Astrocyte of the hippocampus (primary cell): ENCODE measurements around the gene NUBPL.
"Not testable (repeated sequence)": the region's sequence is repeated elsewhere in the genome, so short reads cannot be mapped to it uniquely, and the experiment has no call there.

ENCODE experiments used
- DNase-seq: peaks from one replicate; pipeline ENCODE4 v3.0.0; 2011; ENCODE audit warnings: low read depth, low spot score

NUBPL gene

DNA sequence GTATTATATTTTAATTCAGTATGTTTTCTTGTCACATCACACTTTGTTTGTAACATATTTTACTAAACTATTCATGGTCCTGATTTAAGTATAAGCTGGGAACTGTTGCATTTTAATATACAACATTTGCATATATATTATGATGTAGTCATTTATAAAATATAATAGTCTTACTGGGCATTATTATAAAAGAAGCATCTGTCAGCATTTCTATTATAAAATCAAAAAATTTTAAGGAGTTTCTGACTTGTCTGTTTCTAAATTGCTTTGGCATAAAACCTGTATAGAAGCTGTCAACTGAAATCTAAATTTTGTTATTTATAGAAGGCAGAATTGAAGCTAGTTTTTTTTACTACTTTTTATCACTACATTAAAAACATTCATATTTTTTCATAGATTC lies 166.6 kb downstream of the NUBPL start:
- no peak for DNase-seq

DNA sequence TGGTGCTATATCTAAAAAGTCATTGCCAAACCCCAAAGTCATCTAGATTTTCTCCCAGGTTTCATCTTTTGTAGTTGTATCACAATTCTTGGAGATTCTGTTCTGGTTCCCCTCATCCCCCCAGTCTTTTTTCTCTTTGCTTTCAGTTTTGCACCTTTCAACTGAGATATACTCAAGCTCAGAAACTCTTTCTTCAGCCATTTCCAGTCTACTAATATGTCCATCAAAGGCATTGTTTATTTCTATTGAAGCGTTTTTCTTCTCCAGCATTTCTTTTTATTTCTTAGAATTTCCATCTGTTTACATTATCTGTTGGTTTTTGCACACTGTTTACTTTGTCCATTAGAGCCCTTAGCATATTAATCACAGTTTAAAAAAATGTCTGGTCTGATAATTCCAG lies 179.5 kb downstream of the NUBPL start:
- no peak for DNase-seq

DNA sequence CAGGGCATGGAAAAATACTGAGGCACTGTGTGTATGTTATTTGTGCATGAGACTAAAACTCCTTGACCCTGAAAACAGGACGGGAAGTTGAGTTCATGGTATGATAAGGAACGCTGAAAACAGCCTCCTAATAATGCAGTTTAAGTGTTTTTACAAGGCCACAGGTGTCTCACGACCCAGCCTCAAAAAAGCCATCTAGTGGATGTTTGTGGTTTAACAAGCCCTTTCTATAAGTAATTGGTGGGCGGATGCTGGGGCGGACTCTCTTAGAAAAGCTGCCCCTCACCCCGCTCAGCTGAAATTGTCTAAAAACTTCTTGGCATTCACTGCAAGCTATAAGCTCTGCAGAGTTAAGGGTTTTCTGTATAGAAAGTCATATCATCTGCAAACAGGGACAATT lies 184.5 kb downstream of the NUBPL start:
- DNase-seq, result no peak

DNA sequence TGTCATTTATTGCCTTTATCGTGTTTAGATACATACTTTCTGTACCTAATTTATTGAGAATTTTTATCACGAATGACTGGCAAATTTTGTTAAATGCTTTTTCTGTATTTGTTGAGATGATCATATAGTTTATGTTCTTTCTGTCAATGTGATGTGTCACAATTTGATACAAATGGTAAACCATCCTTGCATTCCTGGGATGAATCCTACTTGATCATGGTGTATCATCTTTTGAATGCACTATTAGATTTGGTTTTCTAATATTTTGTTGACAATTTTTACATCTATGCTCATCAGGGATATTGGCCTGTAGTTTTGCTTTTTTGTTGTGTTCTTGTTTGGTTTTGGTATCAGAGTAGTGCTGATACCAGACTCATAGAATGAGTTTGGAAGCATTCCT lies 185.1 kb downstream of the NUBPL start:
- DNase-seq, result no peak

DNA sequence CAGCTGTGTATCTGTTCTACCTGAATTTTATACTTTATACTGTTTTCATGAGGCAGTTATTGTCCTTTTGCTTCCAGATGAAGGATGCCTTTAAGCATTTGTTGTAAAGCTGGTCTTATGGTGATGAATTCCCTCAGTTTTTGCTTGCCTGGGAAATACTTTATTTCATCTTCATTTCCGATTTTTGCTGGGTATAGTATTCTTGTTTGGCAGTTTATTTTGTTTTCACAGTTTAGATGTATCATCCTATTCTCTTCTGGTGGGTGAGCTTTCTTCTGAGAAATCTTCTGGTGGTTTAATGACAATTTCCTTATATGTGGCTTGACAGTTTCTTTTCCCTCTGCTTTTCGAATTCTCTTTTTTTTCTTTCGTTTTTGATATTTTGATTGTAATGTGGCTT lies 188.1 kb downstream of the NUBPL start:
- no peak for DNase-seq

DNA sequence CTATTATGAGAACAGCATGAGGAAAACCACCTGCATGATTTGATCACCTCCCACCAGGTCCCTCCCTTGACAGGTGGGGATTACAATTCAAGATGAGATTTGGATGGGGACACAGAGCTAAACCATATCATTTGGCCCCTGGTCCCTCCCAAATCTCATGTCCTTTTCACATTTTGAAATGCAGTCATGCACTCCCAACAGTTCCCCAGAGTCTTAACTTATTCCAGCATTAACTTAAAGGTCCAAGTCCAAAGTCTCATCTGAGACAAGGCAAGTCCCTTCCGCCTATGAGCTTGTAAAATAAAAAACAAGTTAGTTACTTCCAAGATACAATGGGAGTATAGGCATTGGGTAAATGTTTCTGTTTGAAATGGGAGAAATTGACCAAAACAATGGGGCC lies 189.8 kb downstream of the NUBPL start:
- DNase-seq, result not testable (repeated sequence)

DNA sequence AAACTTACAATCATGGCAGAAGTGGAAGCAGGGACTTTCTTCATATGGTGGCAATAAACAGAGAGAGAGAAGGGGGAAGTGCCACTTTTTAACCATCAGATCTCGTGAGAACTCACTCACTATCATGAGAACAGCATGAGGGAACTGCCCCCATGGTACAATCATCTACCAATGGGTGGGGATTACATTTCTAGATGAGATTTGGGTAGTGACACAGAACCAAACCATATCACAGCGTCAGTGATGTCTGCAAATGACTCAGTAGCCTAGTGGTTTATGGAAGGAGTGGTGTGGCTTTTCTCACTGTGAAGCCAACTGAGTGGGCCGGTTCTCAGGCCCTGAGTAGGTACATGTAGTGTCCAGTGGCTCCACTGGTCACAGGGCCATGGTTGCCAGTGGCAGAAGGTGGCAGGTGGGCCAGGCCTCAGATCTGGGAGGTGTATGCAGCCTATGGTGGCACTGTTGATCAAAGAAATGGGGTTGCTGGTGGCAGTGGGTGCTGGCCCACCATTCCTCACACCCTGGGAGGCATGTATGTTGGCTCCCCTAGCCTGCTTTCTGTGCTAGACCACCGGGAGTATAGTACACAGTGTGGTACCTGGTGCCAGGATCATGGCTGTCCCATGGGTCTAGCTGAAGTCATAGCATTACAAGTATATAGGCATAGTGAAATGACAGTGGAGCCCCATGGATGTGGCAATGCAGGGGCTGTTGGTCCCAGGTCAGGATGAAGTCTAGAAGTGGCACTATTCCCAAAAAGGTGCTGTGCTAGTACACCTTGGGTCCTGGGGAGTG lies 191.9 kb downstream of the NUBPL start:
- no peak for DNase-seq

DNA sequence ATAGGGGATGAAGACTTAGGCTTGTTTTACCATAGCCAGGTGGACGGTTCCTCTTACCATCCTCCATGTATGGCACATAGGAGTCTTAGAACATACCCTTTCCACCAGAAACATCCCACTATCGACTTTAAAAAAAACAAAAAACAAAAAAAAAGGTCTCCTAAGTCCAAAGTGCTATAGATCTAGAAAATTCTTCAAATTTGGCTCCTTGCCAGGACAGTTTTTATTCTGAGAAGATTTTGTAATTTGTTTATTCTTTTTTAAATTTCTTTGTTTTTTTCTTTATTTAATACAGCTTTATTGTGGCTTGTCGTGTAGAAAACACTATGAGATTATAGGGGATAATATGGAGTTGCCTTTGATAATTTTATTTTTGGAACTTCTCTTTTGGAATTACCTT lies 197.7 kb downstream of the NUBPL start:
- DNase-seq, result no peak

DNA sequence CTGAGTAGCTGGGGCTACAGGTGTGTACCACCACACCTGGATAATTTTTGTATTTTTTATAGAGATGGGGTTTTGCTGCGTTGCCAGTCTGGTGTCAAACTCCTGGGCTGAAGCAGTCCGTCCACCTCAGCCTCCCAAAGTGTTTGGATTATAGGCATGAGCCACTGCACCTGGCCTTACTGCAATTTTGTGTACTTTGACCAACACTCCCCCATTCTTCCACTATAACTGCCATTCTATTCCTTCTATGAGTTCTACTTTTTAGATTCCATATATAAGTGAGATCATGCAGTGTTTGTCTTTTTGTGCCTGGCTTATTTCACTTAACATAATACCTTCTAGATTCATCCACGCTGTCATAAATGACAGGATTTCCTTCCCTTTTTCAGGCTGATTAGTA lies 199.1 kb downstream of the NUBPL start:
- DNase-seq, result no peak

DNA sequence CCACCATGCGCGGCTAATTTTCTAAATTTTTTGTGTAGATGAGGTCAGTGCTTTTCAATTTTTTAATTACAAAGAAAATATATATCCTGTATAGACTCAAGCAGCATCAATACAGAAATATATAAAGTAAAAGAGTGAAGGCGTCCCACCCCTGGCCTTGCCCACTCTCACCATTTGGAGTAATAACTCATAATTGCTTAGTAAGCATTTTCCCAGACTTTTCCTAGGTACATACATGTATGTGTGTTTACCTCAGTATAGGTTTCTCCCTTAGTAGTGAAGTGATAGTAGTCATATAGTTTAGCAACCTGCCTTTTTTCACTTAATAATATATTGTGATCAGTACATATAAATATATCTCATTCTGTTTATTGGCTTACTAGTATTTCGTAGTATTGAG lies 200.1 kb downstream of the NUBPL start:
- no peak for DNase-seq

DNA sequence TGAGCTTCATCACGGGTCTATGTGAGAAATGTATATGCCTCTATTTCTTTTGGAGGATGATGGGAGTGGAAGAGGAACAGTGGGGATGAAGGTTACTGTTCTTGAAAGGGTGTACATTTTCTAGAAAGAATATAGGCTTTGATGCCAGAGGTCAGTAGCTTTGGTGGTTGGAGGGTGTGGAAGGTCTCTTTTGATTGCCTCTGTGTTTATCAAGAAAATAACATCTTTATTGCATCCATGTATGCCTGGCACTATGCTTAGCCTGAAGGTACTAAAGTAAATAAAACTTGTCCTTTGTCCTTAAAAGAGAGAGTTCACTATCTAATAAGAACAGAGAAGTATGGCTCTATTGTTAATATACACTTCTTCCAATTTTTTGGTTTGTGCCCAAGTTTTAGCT lies 201.8 kb downstream of the NUBPL start:
- no peak for DNase-seq

DNA sequence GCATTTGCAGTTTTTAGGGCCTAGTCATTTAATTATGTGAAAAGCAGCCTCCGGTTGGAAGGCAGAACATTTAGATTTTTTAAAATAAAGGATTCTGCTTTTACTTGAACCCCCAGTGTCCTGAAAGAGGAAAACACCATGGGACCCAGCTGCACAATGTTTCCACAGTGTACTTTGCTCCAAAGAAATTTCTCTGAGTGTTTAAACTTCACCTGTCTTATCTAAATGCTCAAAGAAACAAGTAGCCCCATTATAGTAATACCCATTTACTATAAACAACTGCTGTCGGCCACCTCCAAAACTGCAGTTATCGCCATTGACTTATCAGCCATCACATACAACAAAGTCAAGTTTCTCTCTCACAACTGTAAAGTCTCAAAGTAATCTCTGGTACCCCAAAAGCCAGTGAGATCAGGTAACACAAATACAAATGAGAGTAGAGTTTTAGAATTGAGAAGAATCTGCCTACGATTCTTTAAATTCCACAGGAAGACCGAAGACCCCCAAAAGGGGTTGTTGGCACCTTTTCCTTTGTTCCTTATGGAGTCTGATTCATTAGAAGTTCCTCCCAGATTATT lies 205.2 kb downstream of the NUBPL start:
- DNase-seq, result no peak

DNA sequence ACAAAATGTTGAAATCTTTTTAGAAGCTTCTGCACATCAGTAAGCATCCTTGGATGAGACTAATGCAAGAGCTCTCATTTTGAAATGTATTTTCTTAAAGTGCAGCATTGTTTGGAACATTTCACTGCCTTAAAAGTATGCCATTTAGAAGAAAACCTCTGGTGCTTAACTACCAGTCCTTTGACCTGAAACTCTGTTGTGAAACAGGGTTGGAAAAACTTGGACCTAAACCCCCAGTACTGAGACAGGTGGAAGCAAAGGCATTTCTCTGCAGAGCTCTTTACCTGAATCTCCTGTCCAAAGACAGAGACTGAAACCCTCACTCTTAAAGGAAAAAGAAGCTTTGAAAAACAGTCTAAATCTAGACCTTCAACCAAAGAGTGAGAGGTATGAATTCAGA lies 207.2 kb downstream of the NUBPL start:
- no peak for DNase-seq

DNA sequence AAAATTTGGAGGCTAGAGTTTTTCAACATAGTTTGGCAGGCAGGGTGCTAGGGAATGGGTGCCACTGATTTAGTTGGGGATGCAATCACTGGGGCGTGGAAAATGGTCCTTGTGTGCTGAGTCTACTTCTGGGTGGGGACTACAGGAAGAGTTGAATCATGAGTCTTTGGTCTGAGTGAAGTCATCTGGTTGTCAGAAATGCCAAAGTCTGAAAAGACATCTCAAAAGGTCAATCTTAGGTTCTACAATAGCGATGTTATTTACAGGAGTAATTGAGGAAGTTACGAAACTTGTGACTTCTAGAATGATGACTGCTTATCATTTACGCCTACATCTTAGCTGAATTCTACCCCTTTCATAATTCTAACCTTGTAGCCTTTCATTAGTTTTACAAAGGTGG lies 209.1 kb downstream of the NUBPL start:
- no peak for DNase-seq

DNA sequence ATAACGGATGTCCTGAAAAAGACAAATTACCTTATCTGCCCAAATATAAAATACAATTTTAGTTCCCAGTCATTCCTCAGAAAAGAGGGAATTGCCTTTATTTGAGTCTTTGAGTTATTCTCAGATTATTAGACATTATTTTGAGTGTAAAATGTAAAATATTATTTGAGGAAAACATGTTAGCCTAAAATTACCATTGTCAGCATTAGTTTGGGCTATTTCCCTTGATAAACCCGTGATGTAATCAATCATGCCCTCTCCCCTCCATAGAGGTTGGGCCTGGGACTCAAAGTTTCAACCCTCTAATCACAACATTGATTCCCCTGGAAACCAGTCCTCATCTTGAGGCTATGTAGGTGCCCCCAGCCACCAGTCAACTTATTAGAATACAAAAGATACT lies 213.4 kb downstream of the NUBPL start:
- DNase-seq, result no peak

DNA sequence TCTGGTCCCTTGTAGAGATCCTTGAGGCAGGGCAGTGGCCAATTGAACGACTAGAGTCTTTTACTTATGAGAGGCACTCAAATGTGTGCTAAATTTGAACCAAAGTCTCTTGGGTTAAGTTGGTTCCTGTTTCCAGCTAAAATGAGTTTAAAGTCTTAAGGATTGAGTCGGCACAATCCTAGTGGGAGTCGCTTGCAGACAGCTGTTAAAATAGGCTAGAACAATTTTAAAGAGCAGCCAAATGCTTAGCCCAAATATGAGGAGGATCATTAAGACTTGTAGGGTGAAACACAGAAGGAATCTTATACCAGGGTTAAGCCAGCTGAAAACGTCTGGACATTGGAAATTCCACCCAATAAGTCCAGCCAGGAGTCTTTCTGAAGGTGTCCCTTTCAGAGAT lies 216.1 kb downstream of the NUBPL start:
- DNase-seq, result no peak

DNA sequence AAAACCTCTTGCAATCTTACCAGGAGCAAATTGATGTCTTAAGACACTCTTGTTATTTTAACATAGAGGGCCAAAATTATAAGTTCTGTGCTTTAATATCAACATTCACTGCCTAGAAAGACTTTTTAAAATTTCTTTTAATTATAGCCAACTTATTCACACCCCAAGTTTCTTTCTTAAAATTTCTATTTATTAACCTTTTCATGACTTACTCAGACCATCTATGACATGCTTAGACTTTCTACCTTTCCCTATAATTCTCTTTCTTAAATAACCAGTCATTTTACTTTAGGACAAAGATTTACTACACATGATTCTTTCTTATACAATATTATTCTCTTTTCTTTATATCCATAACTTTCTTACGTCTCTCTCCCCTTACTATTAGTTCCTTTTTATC lies 220.4 kb downstream of the NUBPL start:
- DNase-seq, result no peak

DNA sequence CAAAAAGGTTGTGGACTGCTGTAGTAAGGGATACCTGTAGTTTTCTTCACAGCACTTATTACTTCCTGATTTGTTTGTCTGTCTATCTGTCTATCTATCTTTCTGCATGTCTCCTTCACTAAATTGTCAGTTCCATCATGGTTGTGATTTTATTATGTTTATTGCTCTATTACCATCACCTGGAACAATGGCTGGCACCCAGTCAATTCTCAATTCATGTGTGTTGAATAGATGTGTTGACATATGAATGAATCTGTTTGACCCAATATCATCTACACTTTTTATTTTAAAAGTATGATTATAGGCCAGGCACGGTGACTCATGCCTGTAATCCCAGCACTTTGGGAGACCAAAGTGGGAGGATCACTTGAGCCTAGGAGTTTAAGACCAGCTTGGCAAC lies 224.4 kb downstream of the NUBPL start:
- no peak for DNase-seq

DNA sequence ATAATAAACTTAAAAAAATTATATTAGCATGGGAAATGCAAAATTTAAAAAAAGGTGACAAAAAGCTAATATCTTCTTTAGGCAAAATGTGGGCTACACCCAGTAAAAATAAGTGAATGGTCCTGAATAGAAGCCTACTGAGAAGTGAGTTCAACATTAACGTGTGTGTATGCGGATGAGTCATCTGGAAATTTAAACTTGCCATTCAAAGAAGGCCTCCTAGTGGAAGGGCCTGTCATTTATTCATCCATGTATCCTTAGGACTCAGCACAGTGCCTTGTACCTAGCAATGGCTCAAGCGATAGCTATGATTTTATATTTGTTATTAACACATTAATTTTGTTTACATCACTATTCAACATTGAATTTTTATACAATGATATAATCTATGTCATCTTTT lies 226.2 kb downstream of the NUBPL start:
- no peak for DNase-seq

DNA sequence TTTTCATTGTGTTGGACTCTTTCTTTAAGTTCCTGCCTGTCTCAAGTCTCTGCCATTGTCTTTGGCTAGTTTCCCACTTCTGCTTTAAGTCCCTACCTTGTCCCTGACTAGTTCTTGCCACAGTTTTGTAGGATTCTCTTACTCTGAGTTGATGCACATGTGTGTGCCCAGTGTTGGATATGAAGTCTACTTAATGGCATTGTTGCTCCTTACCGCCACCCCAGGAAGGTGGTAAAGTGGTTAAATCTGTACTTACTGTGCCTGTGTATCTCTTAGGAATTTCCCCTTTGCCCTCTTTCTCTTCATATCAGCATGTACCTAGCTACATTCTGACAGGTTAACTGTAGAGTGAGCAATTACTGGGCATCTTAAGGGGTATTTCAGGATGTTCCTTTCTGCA lies 227.1 kb downstream of the NUBPL start:
- no peak for DNase-seq

DNA sequence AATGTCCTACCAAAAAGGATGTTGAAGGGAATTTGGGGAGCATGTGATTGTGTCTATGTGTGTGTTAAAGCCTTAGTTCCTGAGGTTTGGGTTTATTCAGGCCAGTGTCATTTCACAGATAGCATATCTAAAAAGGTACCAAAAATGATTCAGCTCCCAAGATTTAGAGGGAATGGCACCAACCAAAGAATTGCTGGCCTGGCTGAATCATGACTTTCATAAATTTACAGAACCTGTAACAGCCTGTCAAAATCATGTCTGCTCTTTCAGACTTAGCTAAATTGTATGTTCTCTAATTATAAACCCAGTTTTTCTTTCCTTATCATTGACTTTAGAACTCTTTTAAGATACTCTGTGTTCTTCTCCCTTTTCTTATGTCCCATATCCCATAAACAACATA lies 231.5 kb downstream of the NUBPL start:
- DNase-seq, result no peak

DNA sequence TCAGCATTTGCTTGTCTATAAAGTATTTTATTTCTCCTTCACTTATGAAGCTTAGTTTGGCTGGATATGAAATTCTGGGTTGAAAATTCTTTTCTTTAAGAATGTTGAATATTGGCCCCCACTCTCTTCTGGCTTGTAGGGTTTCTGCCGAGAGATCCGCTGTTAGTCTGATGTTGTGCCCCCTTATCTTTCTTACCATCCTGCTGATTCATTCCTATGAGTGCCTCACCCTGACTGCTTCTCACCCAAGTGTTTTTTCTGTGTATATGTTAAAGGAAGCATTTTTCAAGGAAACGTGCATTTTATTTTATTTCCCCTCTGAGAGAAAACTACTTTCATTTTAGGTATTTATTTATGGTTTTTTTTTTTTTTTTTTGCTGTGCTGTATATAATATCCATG lies 236.7 kb downstream of the NUBPL start:
- not testable (repeated sequence) for DNase-seq

DNA sequence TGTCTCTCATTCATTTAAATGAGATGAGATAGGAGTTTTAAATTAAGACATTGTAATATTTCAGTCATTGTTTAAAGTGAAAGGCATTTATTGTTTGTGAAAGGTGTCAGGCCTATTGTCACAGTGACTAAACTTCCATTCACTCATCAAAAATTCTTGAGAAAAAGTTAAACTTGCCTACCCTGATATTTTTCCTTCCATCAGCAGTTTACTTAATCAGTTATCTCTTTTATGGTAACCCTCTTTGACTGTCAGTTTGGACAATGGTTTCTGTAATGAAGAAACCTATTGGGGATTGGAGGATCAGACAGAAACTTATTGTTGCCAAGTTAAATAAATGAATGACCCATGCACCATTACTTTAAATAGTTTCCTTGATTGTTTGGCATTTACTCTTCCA lies 241.6 kb downstream of the NUBPL start:
- DNase-seq, result no peak

DNA sequence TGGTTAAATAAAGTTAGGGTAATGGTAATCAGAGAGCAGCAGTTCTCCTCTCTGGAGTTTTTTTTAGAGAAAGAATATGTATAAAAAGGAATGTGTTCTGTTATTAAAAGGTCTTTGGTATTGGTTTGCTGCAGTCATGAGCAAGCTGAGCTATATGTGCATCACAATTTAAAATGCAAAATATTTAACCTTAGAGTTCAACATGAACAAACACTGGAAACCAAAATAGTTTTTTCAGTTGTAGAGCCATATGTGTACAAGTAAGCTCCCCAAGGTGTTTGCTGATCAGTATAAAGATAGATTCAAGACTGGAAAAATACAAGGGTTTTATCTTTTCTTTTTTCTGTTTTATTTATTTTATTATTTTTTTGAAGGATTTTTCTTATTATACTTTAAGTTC lies 245.0 kb downstream of the NUBPL start:
- no peak for DNase-seq
